ENCODE data around the gene NAALAD2.
"Not testable (repeated sequence)": the region's sequence is repeated elsewhere in the genome, so short reads cannot be mapped to it uniquely, and the experiment has no call there.

NAALAD2 gene

GRCh38 chr11:90197377-90197776, 62.9 kb downstream of the NAALAD2 start:
- DNase-seq: no peak

GRCh38 chr11:90202342-90202741, 67.9 kb downstream of the NAALAD2 start:
- DNase-seq: no peak

- no peak for DNase-seq
Observed at GRCh38 chr11:90204407-90204806, 69.9 kb downstream of the NAALAD2 start.

GRCh38 chr11:90204832-90205646, 70.6 kb downstream of the NAALAD2 start:
- DNase-seq: peak; percentile 58

- DNase-seq: not testable (repeated sequence)
Observed at GRCh38 chr11:90207992-90208391, 73.5 kb downstream of the NAALAD2 start.

GRCh38 chr11:90208857-90209256, 74.4 kb downstream of the NAALAD2 start:
- no peak for DNase-seq

- no peak for DNase-seq
Observed at GRCh38 chr11:90213322-90213721, 78.9 kb downstream of the NAALAD2 start.

GRCh38 chr11:90216611-90217010, 82.1 kb downstream of the NAALAD2 start:
- no peak for DNase-seq

GRCh38 chr11:90218606-90219005, 84.1 kb downstream of the NAALAD2 start:
- no peak for DNase-seq

GRCh38 chr11:90219438-90219837, 85.0 kb downstream of the NAALAD2 start:
- no peak for DNase-seq

GRCh38 chr11:90220391-90220790, 85.9 kb downstream of the NAALAD2 start:
- DNase-seq: no peak

GRCh38 chr11:90221803-90222458, 87.5 kb downstream of the NAALAD2 start:
- no peak for DNase-seq

GRCh38 chr11:90222459-90223247, 88.2 kb downstream of the NAALAD2 start, which contains the start of gene CHORDC1:
CHORDC1 (minus strand) TSS chr11:90223049; CDS start chr11:90222954, 95 bp downstream.
- peak; percentile 92 for DNase-seq

- no peak for DNase-seq
Observed at GRCh38 chr11:90223248-90223585, 88.8 kb downstream of the NAALAD2 start.

GRCh38 chr11:90228056-90228455, 93.6 kb downstream of the NAALAD2 start:
- DNase-seq: no peak

- DNase-seq: no peak
Observed at GRCh38 chr11:90229791-90230190, 95.3 kb downstream of the NAALAD2 start.

GRCh38 chr11:90234977-90235376, 100.5 kb downstream of the NAALAD2 start:
- no peak for DNase-seq

GRCh38 chr11:90235526-90235925, 101.1 kb downstream of the NAALAD2 start:
- DNase-seq: no peak

GRCh38 chr11:90237004-90237403, 102.5 kb downstream of the NAALAD2 start:
- no peak for DNase-seq

GRCh38 chr11:90239967-90240636, 105.6 kb downstream of the NAALAD2 start:
- DNase-seq: peak; percentile 44

GRCh38 chr11:90241414-90241813, 107.0 kb downstream of the NAALAD2 start:
- DNase-seq: peak; percentile 67
